HEK293T (cell line): ENCODE data around the gene PRPF6.

ENCODE experiments used
- CTCF ChIA-PET: fragments of 350-600 bp; formaldehyde crosslinking; extraction: SDS; loops from one replicate; lab custom pipeline; 2021; ENCODE audit warnings: antibody characterized with exemption, inconsistent platforms; lab: Yijun Ruan, JAX
- POLR2A ChIA-PET: fragments of 350-600 bp; formaldehyde crosslinking; extraction: SDS; loops from one replicate; lab custom pipeline; 2020; ENCODE audit warnings: antibody characterized with exemption, inconsistent platforms; lab: Yijun Ruan, JAX
- DNase-seq: peaks from one replicate; pipeline ENCODE4 v3.0.0; 2012; ENCODE audit warnings: mixed read lengths; ENCODE audit errors: extremely low spot score
- ARNT ChIP-seq: fragments of 450-650 bp; IDR thresholded peaks from 2 replicates; pipeline ENCODE4 v1.6.1; 2017; ENCODE audit warnings: mild to moderate bottlenecking
- BHLHE40 ChIP-seq: fragments of 450-650 bp; IDR thresholded peaks from 2 replicates; pipeline ENCODE4 v1.6.1; 2016; ENCODE audit warnings: mild to moderate bottlenecking, moderate library complexity, borderline replicate concordance
- CTBP1 ChIP-seq: fragments of 450-650 bp; IDR thresholded peaks from 2 replicates; pipeline ENCODE4 v1.6.1; 2016; ENCODE audit warnings: borderline replicate concordance
- ELF4 ChIP-seq: fragments of 450-650 bp; IDR thresholded peaks from 2 replicates; pipeline ENCODE4 v1.6.1; 2017; ENCODE audit warnings: antibody characterized with exemption
- FOXA1 ChIP-seq: fragments of 450-650 bp; IDR thresholded peaks from 2 replicates; pipeline ENCODE4 v1.6.1; 2016; ENCODE audit warnings: mild to moderate bottlenecking
- FOXK2 ChIP-seq: fragments of 450-650 bp; IDR thresholded peaks from 2 replicates; pipeline ENCODE4 v1.6.1; 2016; ENCODE audit warnings: mild to moderate bottlenecking
- FOXM1 ChIP-seq: fragments of 450-650 bp; IDR thresholded peaks from 2 replicates; pipeline ENCODE4 v1.6.1; 2017; ENCODE audit warnings: mild to moderate bottlenecking, borderline replicate concordance
- HDGF ChIP-seq: fragments of 450-650 bp; IDR thresholded peaks from 2 replicates; pipeline ENCODE4 v1.6.1; 2017; ENCODE audit warnings: antibody characterized with exemption, borderline replicate concordance
- L3MBTL2 ChIP-seq: fragments of 450-650 bp; conservative IDR thresholded peaks from 2 replicates; pipeline ENCODE4 v1.6.1; 2016; ENCODE audit warnings: mild to moderate bottlenecking
- LEF1 ChIP-seq: fragments of 450-650 bp; IDR thresholded peaks from 2 replicates; pipeline ENCODE4 v1.6.1; 2017; ENCODE audit warnings: mild to moderate bottlenecking, borderline replicate concordance
- NFRKB ChIP-seq: fragments of 450-650 bp; IDR thresholded peaks from 2 replicates; pipeline ENCODE4 v1.6.1; 2016; ENCODE audit warnings: mild to moderate bottlenecking, moderate library complexity
- PKNOX1 ChIP-seq: fragments of 450-650 bp; IDR thresholded peaks from 2 replicates; pipeline ENCODE4 v1.6.1; 2016
- SP1 ChIP-seq: fragments of 450-650 bp; IDR thresholded peaks from 2 replicates; pipeline ENCODE4 v1.6.1; 2017
- SUZ12 ChIP-seq: fragments of 450-650 bp; IDR thresholded peaks from 2 replicates; pipeline ENCODE4 v1.6.1; 2016; ENCODE audit warnings: mild to moderate bottlenecking
- TARDBP ChIP-seq: fragments of 450-650 bp; IDR thresholded peaks from 2 replicates; pipeline ENCODE4 v1.6.1; 2016
- ZNF384 ChIP-seq: fragments of 450-650 bp; IDR thresholded peaks from 2 replicates; pipeline ENCODE4 v1.6.1; 2016

PRPF6 gene

DNA sequence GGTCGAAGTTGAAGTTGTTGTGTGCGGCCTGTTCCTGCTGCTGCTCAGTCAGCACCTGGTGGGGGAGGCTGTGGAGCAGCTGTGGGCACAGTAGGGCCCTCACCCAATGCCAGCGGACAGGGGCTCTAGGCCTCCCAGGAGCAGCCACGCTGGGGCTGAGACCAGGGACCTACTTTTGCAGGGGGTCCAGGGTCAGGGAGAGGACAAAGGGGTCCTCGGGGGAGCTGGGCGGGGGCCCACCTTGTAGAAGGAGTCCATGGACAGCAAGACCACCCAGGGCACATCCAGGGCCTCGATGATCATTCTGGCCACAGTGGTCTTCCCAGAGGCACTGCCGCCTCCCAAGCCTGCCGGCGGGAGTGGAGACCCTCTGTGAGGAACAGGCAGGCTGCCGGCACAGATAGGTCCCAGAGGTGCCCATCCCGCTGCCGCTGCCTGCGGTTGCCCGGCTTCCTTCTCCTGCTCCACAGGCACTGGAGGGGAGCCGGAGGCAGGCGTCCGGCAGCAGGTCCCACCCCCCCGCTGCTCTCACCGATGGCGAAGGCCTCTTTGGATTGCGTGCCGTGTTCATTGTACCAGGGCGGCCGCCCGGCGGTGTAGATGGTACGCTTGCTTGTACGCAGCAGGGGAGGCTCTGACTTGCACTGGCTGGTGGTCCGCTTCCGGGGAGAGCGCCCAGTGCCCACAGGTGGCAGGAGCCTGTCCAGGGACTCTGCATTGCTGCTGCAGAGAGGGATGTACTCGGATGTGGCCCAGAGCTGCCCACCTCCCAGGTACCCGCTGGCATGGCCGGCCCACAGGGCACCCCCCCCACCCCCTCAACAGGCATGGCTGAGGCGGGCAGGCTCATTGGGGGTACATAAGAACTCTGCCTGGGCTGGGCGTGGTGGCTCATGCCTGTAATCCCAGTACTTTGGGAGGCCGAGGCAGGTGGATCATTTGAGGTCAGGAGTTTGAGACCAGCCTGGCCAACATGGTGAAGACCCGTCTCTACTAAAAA, 34.7 kb upstream of the PRPF6 start:
- CTCF ChIA-PET, result interaction anchor here (0.6 kb wide), 1 partner anchor 8 kb away, joined by 3 read pairs; no protein-coding TSS in a partner anchor
- DNase-seq, result no peak
- POLR2A ChIA-PET, result no interaction called here
- TF ChIP-seq FOXA1 (no peak), PKNOX1 (no peak), CTBP1 (no peak), L3MBTL2 (no peak), BHLHE40 (no peak), TARDBP (no peak), ARNT (no peak), ZNF384 (no peak), ELF4 (no peak), FOXK2 (no peak), HDGF (no peak), LEF1 (no peak), NFRKB (no peak), SUZ12 (no peak)

DNA sequence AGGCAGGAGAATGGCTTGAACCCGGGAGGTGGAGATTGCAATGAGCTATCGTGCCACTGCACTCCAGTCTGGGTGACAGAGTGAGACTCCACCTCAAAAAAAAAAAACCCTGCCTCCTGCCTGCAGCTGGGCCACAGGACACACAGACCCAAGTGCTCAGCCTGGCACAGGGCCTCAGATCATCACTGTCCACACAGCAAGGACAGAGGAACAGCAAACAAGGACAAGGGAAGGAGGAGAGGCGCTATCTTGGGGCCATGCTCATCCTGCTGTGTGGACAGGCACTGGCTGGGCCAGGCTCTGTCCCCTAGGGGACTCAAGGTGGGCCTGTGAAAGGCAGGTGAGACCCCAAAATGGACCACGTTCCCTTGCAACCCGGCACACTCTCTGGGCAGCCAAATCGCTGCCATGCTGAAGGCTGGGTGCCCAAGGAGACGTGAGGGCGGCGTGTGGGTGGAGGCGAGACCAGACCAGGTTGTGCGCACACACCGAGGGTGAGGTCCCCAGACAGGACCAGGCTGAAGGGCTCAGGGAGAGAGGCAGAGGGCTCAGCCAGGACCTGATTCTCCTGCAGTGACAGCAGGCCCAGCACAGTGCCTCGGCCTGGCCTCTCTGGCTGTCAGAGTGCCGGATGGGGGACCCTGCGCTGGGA, 33.8 kb upstream of the PRPF6 start:
- TF ChIP-seq NFRKB (no peak), LEF1 (no peak), HDGF (no peak), FOXM1 (no peak), SUZ12 (no peak), ZNF384 (no peak), ELF4 (no peak), BHLHE40 (no peak), TARDBP (no peak), SP1 (no peak), FOXA1 (no peak), FOXK2 (no peak)

DNA sequence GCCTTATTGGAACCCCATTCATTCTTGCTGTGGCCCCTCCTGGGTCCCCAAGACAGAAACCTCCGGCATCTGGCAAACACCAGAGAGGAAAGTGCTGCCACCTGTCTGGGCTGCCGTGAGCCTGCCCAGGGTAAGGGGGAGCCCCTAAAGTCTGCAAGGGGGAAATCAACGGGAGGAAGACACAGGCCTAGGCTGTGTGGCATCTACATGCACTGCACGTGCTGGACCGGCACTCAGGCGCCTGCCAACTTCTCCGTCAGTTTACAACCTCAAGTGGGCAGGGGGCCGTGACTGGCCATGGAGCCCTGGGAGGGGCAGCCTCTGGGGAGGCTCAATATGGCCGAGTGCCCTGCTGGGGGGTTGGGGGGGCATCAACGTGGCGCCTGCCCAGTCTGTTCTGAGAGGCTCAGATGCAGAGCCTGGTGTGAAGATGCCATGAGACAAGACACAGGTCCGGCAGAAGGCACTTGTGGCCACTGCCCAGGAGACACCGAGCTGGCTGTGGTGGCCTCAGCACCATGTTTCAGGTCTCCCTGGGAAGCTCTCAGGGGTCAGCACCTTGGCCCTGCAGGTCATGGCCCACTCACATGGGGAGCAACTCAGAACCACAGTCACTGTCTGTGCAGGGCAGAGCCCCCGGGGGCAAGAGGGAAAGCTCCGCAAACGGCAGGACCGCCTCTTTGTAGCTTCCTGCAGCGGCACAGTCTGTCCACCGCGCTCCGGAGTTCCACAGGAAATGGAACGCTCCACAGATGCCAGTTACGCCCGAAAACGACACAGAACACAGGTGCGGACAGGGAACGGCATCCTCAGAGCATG, 33.1 kb upstream of the PRPF6 start:
- ChIA-PET POLR2A (no interaction called here), CTCF (no interaction called here)
- DNase-seq, result no peak
- TF ChIP-seq L3MBTL2, result no peak
- no peak for TF ChIP-seq ZNF384
- TF ChIP-seq FOXK2, result no peak
- no peak for TF ChIP-seq CTBP1
- TF ChIP-seq TARDBP, result no peak
- TF ChIP-seq NFRKB, result no peak
- no peak for TF ChIP-seq SP1
- TF ChIP-seq SUZ12, result no peak
- TF ChIP-seq HDGF, result no peak
- no peak for TF ChIP-seq LEF1
- TF ChIP-seq BHLHE40, result no peak
- TF ChIP-seq FOXA1, result no peak
- no peak for TF ChIP-seq ELF4
- no peak for TF ChIP-seq ARNT
- TF ChIP-seq FOXM1, result no peak
- no peak for TF ChIP-seq PKNOX1

More for the DNA sequence above, 33.8 kb upstream of the PRPF6 start:
- POLR2A ChIA-PET, result no interaction called here
- no peak for DNase-seq
- CTCF ChIA-PET, result interaction anchor here (0.6 kb wide), 1 partner anchor 7 kb away, joined by 3 read pairs; no protein-coding TSS in a partner anchor

DNA sequence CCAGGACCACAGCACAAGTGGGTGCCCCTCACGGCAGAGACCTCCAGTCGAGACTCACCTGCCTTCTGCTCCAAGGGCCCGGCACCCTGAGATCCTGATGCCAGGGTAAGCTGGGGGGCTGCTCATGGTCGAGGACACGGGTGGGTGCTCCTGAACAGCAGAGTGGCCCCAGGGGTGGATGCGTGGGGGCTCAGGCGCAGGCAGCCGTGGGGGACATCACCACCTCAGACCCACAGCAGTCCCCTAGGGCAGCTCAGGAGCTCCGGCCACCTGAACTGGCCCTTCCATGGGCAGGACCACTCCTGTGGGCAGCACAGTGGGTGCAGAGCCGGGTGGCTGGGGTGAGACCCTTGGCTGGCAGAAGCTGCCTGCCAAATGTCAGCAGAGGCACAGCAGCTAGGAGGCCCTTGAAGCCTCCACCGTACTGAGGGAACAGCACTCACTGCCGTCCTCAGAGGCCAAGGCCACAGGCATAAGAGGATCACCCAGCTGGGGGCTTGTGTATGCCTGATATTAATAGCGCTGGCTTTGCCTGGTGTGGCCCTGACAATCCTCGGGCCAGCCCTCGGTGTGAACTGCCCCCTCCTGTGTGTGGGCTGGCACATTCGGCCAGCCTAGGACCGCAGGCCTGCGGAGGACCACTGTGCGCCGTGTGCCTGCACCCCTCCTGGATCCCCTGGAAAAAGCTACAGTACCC, 30.1 kb upstream of the PRPF6 start:
- CTCF ChIA-PET, result interaction anchor here (0.6 kb wide), 1 partner anchor 86 kb away, joined by 3 read pairs; the partner anchor contains the start of gene TPD52L2
- POLR2A ChIA-PET, result interaction anchor here (1.0 kb wide), 1 partner anchor 8 kb away, joined by 3 read pairs; no protein-coding TSS in a partner anchor
- DNase-seq, result no peak
- TF ChIP-seq PKNOX1 (no peak), L3MBTL2 (no peak), SP1 (no peak), FOXK2 (no peak), ARNT (no peak), ZNF384 (no peak), SUZ12 (no peak), HDGF (no peak), FOXA1 (no peak), ELF4 (no peak), TARDBP (no peak), FOXM1 (no peak), BHLHE40 (no peak), CTBP1 (no peak), LEF1 (no peak)
